Coronary artery (tissue), 2 donors: ENCODE results near the gene ADCY2.

Experiments used
- DNase-seq: peaks from one replicate; pipeline ENCODE4 v3.0.0-alpha.2; 2017; ENCODE audit warnings: low spot score
- H3K27ac ChIP-seq, 2 donors: fragments of 200-600 bp; sonication (generic); one replicate each; pipeline ENCODE4 v1.5.1; 2016 to 2019
- H3K4me3 ChIP-seq: fragments of 200-600 bp; sonication (generic); 2 replicates; pipeline ENCODE4 v1.5.1; 2016; ENCODE audit warnings: mild to moderate bottlenecking, moderate library complexity
- TF ChIP-seq, protein P1 (sequence below): fragments of 200-600 bp; sonication (generic); IDR thresholded peaks from one replicate; pipeline ENCODE4 v1.5.1; 2019; ENCODE audit warnings: antibody characterized with exemption

ADCY2 gene

DNA sequence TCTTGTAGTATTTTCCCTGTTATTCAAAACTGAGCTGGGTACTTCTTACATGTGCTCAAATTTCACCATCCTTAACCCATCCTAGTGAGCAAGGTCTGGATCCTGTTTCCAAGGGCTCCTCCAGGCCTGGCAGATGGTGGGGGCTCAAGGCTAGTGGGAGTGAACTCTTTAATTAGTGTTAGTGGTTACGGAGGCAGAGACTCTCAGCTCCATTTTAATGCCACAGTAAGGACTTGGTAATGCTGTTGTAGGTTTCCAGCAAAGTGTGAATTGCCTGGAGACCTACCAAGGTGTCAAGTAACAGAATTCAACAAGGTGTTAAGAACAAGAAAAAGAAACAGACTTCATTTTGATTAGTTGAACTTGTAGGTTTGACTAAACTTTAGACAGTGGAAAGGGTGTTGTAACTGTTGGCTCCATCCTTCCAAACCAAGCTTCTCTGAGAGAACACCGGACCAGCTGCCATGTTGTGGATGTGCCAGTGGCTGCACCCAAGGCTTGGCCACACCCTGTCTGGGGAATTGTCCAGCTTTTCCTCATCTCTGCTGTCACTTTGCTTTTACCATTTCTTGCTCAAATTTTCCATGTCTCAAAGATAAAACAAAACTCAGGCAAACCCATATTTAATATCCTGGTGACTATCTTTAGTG lies 98.7 kb downstream of the ADCY2 start:
- Histone ChIP-seq H3K4me3 (no peak overlapping the region), H3K27ac (peak overlapping the region in 1 of 2 donors; percentile 45)
- TF ChIP-seq, protein P1, sequence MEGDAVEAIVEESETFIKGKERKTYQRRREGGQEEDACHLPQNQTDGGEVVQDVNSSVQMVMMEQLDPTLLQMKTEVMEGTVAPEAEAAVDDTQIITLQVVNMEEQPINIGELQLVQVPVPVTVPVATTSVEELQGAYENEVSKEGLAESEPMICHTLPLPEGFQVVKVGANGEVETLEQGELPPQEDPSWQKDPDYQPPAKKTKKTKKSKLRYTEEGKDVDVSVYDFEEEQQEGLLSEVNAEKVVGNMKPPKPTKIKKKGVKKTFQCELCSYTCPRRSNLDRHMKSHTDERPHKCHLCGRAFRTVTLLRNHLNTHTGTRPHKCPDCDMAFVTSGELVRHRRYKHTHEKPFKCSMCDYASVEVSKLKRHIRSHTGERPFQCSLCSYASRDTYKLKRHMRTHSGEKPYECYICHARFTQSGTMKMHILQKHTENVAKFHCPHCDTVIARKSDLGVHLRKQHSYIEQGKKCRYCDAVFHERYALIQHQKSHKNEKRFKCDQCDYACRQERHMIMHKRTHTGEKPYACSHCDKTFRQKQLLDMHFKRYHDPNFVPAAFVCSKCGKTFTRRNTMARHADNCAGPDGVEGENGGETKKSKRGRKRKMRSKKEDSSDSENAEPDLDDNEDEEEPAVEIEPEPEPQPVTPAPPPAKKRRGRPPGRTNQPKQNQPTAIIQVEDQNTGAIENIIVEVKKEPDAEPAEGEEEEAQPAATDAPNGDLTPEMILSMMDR, result no peak
- DNase-seq, result no peak

DNA sequence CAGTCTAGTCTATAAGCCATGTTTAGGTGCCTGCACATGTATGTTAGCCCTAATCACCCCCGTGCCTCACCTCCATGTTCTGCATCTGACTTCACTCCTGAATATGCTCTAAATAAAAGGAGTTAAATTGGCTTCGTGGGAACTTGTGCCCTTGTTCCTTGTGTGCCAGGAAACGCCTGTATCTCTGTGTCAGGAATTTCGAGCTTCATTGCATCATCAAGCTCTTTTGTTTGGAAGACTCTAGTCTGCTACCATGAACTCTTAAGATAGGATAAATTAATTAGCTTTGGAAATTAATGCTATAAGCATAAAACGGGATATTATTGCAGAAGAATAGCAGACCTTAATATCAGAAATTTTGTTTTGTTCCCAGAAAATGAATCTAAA lies 99.2 kb downstream of the ADCY2 start:
- Histone ChIP-seq H3K4me3 (no peak overlapping the region), H3K27ac (peak overlapping the region in 1 of 2 donors; percentile 45)
- TF ChIP-seq, protein P1, result no peak
- no peak for DNase-seq

DNA sequence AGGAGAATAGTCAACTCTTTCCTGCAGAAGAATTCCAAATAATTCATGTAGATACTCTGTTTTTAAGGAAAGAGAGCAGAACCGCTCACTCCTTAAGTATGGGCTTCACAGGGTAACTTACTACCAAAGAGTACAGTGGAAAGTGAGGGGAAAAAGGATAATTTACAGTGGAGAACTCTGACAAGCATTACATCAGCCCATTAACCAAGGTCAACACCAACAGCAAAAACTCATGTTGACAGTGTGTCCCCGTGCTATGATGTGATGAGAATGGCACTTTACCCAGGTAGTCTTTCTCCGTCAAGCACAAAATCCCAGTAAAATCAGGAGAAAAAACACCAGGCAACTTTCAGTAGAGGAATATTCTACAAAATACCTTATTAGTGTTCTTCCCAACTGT lies 104.3 kb downstream of the ADCY2 start:
- no peak overlapping the region for H3K4me3 ChIP-seq
- H3K27ac ChIP-seq, result no peak overlapping the region
- no peak for DNase-seq
- TF ChIP-seq, protein P1, result no peak

- H3K27ac ChIP-seq, result no peak overlapping the region
- DNase-seq, result no peak
- H3K4me3 ChIP-seq, result no peak overlapping the region
- TF ChIP-seq, protein P1, result no peak
Measured at GRCh38 chr5:7501061-7501460, 105.1 kb downstream of the ADCY2 start.

DNA sequence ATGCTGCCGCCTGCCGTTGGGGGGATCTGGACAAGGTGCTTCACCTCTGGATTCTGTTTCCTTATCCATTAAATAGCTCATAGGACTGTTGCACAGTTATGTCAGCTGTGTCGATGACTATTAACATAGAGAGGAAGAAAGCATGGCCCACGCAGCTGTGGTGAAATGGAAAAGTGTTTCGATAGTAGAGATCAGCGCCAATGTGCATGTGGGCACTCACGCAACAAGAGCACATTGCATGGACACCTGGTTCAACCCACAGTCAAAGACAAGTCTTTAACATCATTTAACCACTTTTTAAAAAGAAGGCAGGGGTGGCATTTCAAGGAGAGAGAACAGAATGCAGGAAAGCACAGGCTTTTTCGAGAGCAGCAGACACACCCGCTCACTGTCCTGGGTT lies 107.6 kb downstream of the ADCY2 start:
- no peak overlapping the region for H3K27ac ChIP-seq
- TF ChIP-seq, protein P1, result no peak
- no peak overlapping the region for H3K4me3 ChIP-seq
- no peak for DNase-seq

GRCh38 chr5:7515284-7515914 lies 119.5 kb downstream of the ADCY2 start:
- DNase-seq, result no peak
- TF ChIP-seq, protein P1, result no peak
- Histone ChIP-seq H3K27ac (no peak overlapping the region), H3K4me3 (no peak overlapping the region)

- no peak for DNase-seq
- no peak overlapping the region for H3K27ac ChIP-seq
- TF ChIP-seq, protein P1, result no peak
- H3K4me3 ChIP-seq, result no peak overlapping the region
Measured at GRCh38 chr5:7516253-7516652, 120.3 kb downstream of the ADCY2 start.
